Skeletal muscle tissue (tissue), 4 donors: ENCODE results near the gene WIZ. TPM values are rescaled to one million over a fixed set of nuclear protein-coding genes. Genes with fewer than 3 reads are reported as not detected.
"Not testable (repeated sequence)": the region's sequence is repeated elsewhere in the genome, so short reads cannot be mapped to it uniquely, and the experiment has no call there.

Source experiments
- H3K27ac ChIP-seq: one replicate; pipeline ENCODE4 v1.7.0; 2013; ENCODE audit warnings: mild to moderate bottlenecking, low read depth, low read length, inconsistent platforms
- H3K27me3 ChIP-seq, 3 donors: one replicate each; pipeline ENCODE4 v1.7.0; 2013; ENCODE audit warnings: low read length in 3 of 3; ENCODE audit not compliant: control insufficient read depth in 3 of 3, insufficient read depth in 3 of 3
- H3K36me3 ChIP-seq, 3 donors: one replicate each; pipeline ENCODE4 v1.7.0; 2013; ENCODE audit warnings: low read length in 3 of 3; ENCODE audit not compliant: control insufficient read depth in 3 of 3, insufficient read depth in 3 of 3
- H3K4me1 ChIP-seq, 3 donors: one replicate each; pipeline ENCODE4 v1.7.0; 2013; ENCODE audit warnings: low read length in 3 of 3, mild to moderate bottlenecking in 3 of 3; ENCODE audit not compliant: control insufficient read depth in 3 of 3, insufficient read depth in 3 of 3
- H3K4me3 ChIP-seq, 3 donors: one replicate each; pipeline ENCODE4 v1.7.0; 2013; ENCODE audit warnings: low read length in 3 of 3
- H3K9ac ChIP-seq, 3 donors: one replicate each; pipeline ENCODE4 v1.7.0; 2013; ENCODE audit warnings: low read length in 3 of 3, mild to moderate bottlenecking in 3 of 3, moderate library complexity in 2 of 3, low read depth in 1 of 3
- H3K9me3 ChIP-seq, 3 donors: one replicate each; pipeline ENCODE4 v1.7.0; 2013; ENCODE audit warnings: low read length in 3 of 3; ENCODE audit not compliant: control insufficient read depth in 3 of 3
- total RNA-seq: library from RNA; depleted of rRNA; stranded (reverse); fragments of >200 nt; gene quantifications from one replicate; pipeline ENCODE4 v1.2.3, GENCODE V29; 2014
- donor health status: Osteomylitis.

Gene WIZ
- total RNA-seq, 1 donor from 2014 or later = 3.7 TPM

DNA sequence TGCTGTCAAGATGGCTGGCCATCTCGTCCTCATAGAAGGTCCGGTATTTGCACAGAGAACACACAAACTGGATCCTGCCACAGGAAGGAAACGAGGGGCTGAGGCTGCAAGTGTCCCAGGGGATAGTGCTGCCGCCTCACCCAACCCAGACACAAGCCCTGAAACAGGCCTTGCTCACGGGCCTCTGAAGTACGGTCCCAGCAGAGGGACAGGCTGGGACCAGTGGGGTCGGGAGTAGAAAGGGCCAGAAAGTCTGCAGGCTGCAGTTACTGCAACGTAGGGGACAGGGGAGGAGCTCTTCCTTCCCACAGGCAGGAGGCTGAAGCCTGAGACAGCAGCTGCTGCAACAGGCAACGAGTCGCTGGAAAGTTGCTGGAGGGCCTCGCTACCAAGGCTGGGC is 52.0 kb downstream of the WIZ start:
- Histone ChIP-seq H3K4me3 (no peak overlapping the region), H3K27me3 (no peaks in the 10 kb centered on the region), H3K9me3 (no peaks in the 10 kb centered on the region), H3K4me1 (peaks cover 30 to 56% (median 34%) of the 10 kb centered on the region in 3 donors), H3K36me3 (peaks cover 66 to 74% (median 71%) of the 10 kb centered on the region in 3 donors), H3K9ac (no peak overlapping the region), H3K27ac (no peak overlapping the region)

DNA sequence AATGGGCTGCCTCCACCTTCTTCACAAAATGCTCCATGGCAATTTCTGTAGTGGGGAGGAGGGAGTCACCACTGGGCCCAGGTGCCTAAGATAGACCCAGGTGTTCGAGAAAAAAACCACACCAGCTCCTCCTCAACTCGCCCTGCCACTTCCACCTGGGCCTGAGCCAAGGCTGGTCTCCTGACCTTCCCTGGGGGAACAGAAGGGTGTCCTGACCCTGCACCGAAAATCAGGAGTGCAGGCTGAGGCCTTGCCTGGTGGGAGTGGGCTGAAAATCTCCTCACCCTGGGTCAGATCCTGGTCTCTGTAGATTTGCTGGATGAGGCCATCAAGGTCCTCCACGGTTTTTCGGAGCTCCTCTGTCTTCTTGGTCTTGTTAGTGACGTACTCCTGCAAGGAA is 52.5 kb downstream of the WIZ start:
- Histone ChIP-seq H3K36me3 (peaks cover 62 to 68% (median 68%) of the 10 kb centered on the region in 3 donors), H3K27ac (no peak overlapping the region), H3K4me1 (peaks cover 25 to 50% (median 28%) of the 10 kb centered on the region in 3 donors), H3K9ac (no peak overlapping the region), H3K27me3 (no peaks in the 10 kb centered on the region), H3K4me3 (no peak overlapping the region), H3K9me3 (no peaks in the 10 kb centered on the region)

DNA sequence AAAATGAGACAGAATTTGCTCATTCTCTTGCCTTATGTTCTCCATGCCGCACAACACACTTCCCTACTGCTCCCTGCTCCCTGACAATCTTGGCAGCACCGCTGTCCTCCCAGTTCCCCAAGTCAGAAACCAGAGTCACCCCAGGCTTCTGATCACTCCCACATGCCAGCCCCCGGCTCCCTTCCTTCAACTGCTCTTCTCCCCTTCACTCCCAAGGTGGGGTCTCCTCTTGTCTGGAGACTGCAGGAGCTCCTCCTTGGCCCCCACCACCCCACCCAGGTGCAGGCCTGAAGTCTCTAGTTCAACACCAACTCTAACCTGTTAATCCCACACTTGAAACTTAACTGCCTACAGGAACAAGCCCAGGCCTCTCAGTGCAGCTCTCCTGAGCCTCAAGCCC is 53.3 kb downstream of the WIZ start:
- no peak overlapping the region for H3K9ac ChIP-seq
- H3K27ac ChIP-seq = no peak overlapping the region
- no peaks in the 10 kb centered on the region for H3K9me3 ChIP-seq
- no peak overlapping the region for H3K4me3 ChIP-seq
- H3K27me3 ChIP-seq = no peaks in the 10 kb centered on the region
- peaks cover 62 to 68% (median 65%) of the 10 kb centered on the region in 3 donors for H3K36me3 ChIP-seq
- H3K4me1 ChIP-seq = peaks cover 17 to 42% (median 20%) of the 10 kb centered on the region in 3 donors

DNA sequence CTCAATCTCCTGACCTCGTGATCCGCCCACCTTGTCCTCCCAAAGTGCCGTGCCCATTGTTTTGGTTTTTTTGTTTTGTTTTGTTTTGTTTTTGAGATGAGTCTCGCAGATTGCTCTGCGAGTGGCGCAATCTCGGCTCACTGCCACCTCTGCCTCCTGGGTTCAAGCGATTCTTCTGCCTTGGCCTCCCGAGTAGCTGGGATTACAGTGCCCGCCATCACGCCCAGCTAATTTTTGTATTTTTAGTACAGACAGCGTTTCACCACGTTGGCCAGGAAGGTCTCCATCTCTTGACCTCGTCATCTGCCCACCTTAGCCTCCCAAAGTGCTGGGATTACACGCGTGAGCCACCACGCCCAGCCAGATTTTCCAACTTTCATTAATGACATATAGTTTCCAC is 54.5 kb downstream of the WIZ start:
- Histone ChIP-seq H3K4me1 (peaks cover 6 to 30% (median 11%) of the 10 kb centered on the region in 3 donors), H3K36me3 (peaks cover 50 to 56% (median 53%) of the 10 kb centered on the region in 3 donors)
- not testable (repeated sequence) for H3K9me3 ChIP-seq, H3K27ac ChIP-seq, H3K9ac ChIP-seq, H3K4me3 ChIP-seq, H3K27me3 ChIP-seq

DNA sequence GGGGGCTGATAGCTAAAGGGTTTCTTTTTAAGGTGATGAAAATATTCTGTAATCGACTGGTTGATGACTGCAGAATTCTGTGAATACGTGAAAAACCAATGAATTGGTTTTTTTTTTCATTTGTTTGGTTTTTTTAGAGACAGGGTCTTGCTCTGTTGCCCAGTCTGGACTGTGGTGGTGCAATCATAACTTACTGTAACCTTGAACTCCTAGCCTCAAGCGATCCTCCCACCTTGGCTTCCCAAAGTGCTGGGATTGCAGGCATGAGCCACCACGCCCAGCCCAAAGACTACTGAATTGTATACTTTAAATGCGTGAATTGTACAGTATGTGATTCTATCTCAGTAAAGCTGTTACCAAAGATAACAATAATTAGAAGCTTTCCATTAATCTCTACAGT is 55.3 kb downstream of the WIZ start:
- no peaks in the 10 kb centered on the region for H3K27me3 ChIP-seq
- H3K9me3 ChIP-seq = no peaks in the 10 kb centered on the region
- H3K9ac ChIP-seq = no peak overlapping the region
- H3K36me3 ChIP-seq = peaks cover 42 to 48% (median 47%) of the 10 kb centered on the region in 3 donors
- peaks cover 4 to 24% (median 4%) of the 10 kb centered on the region in 3 donors for H3K4me1 ChIP-seq
- no peak overlapping the region for H3K4me3 ChIP-seq
- H3K27ac ChIP-seq = no peak overlapping the region

DNA sequence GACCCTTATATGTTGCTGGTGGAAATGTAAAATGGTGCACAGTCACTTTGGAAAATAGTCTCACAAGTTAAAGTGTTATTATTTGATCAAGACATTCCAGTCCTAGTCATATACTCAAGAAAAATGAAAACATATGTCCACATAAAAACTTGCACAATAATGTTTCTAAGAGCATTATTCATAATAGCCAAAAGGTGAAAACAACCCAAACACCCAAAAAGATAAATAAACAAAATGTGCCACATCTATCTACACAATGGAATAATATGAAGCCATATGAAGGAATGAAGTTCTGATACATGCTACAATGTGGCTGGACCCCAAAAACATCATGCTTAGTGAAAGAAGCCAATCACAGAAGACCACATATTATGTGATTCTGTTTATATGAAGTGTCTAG is 55.8 kb downstream of the WIZ start:
- no peak overlapping the region for H3K9ac ChIP-seq
- no peaks in the 10 kb centered on the region for H3K9me3 ChIP-seq
- no peak overlapping the region for H3K4me3 ChIP-seq
- peaks cover 0 to 19% (median 3%) of the 10 kb centered on the region in 3 donors for H3K4me1 ChIP-seq
- no peak overlapping the region for H3K27ac ChIP-seq
- H3K27me3 ChIP-seq = no peaks in the 10 kb centered on the region
- peaks cover 38 to 44% (median 42%) of the 10 kb centered on the region in 3 donors for H3K36me3 ChIP-seq

DNA sequence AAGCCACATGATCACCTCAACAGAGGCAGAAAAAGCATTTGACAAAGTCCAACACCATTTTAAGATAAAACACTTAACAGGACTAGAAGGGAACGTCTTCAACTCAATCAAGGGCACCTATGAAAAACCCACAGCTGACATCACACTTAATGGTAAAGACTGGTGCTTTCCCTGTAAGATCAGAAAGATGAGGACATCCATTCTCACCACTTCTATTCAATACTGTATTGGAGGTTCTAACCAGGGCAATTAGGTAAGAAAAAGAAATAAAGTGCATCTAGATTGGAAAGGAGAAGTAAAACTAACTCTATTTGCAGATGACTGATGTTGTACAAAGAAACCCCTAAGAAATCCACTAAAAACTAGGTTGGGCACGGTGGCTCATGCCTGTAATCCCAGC is 58.9 kb downstream of the WIZ start:
- Histone ChIP-seq H3K9ac (no peak overlapping the region), H3K27me3 (no peaks in the 10 kb centered on the region), H3K4me3 (no peak overlapping the region), H3K4me1 (peaks cover 0 to 3% (median 0%) of the 10 kb centered on the region in 3 donors), H3K36me3 (peaks cover 8 to 19% (median 16%) of the 10 kb centered on the region in 3 donors), H3K9me3 (no peaks in the 10 kb centered on the region), H3K27ac (no peak overlapping the region)

DNA sequence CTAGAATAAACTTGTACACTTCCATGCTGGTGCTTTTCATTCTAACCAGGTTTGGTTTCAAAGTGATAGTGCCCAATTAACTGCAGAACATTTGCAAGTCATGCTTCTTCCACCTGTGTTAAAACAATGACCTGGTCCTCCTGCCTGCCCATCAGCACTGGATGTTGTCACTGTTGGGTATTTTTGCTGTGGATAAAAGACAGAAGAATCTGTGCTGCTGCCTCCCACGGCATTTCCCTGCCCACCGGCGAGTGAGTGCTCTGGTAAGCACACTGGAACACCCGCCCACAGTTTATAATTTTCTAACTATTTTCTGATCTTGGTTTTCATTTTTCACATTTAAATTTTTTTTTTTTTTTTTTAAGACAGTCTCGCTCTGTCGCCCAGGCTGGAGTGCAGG is 67.9 kb downstream of the WIZ start:
- Histone ChIP-seq H3K27ac (no peak overlapping the region), H3K4me3 (no peak overlapping the region), H3K9ac (peak overlapping the region in 1 of 3 donors; percentile 10), H3K4me1 (peaks cover 18 to 30% (median 24%) of the 10 kb centered on the region in 3 donors), H3K36me3 (peaks cover 3 to 7% (median 4%) of the 10 kb centered on the region in 3 donors), H3K27me3 (no peaks in the 10 kb centered on the region), H3K9me3 (no peaks in the 10 kb centered on the region)

DNA sequence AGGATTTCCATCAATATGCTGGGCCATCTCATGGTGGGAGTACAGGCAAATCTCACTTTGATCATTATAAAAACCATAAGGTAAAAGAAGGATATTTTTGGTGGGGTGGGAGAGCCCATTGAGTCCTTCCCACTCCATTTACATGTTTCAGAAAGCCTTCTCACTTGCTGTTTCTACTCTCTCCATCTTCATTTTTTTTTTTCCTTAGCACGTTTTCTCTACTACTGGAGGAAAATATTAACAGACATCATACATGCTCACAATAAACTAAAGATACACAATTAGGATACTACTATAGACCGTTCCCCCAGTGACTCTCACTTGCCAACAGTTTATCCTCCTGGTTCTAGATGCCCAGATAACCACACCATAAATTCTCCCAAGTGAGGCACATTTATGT is 68.3 kb downstream of the WIZ start:
- no peak overlapping the region for H3K9ac ChIP-seq
- H3K27ac ChIP-seq = no peak overlapping the region

DNA sequence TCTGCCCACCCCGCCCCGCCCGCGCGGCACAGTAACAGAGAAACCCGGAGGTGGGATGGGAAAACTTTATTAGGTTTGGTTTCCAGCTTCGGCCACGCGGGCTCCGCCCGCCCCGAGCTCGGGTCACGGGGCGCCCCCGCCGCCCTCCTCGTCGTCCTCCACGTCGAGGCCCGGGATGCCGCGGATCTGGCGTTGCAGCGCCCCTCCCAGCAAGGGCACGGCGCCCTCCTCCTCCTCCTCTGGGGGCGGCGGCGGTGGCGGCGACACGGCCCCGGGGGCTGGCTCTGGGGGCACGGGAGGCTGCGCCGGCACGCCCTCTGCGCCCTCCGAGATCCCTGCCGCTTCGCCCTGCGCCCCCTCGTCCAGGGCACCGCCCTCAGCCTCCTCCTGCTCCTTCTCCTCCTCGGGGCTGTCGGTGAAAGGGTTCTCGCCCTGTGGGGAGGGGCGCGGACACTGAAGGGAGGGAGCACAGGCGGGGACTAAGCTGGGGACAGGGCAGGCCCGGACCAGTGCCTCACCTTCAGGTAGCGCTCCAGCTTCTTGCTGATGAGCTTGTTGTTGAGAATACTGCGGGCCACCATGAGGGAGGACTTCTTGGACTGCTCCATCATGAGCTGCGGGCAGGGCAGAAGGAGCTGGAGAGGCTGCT is 69.6 kb downstream of the WIZ start:
- Histone ChIP-seq H3K4me3 (peak overlapping the region; percentile 59 to 73 (median 71)), H3K27me3 (no peaks in the 10 kb centered on the region), H3K4me1 (peaks cover 28 to 43% (median 33%) of the 10 kb centered on the region in 3 donors), H3K36me3 (peaks cover 2 to 4% (median 3%) of the 10 kb centered on the region in 3 donors), H3K9ac (peak overlapping the region; percentile 51 to 99 (median 59)), H3K9me3 (no peaks in the 10 kb centered on the region), H3K27ac (peak overlapping the region; percentile 71)

More for the DNA sequence above, 68.3 kb downstream of the WIZ start:
- Histone ChIP-seq H3K4me1 (peaks cover 22 to 34% (median 28%) of the 10 kb centered on the region in 3 donors), H3K4me3 (no peak overlapping the region), H3K36me3 (peaks cover 3 to 6% (median 3%) of the 10 kb centered on the region in 3 donors), H3K27me3 (no peaks in the 10 kb centered on the region), H3K9me3 (no peaks in the 10 kb centered on the region)
